KMS-11 (cell line): ENCODE measurements around the gene SMDT1.

Source experiments
- H2AFZ ChIP-seq: fragments of 200-600 bp; sonication (generic); 2 replicates; pipeline ENCODE4 v1.6.1; 2016; ENCODE audit warnings: antibody characterized with exemption, mixed run types, low read depth
- H3K27ac ChIP-seq: fragments of 200-600 bp; sonication (generic); 2 replicates; pipeline ENCODE4 v1.6.1; 2016; ENCODE audit warnings: mild to moderate bottlenecking, mixed run types
- H3K27me3 ChIP-seq: fragments of 200-600 bp; sonication (generic); 2 replicates; pipeline ENCODE4 v1.6.1; 2017; ENCODE audit warnings: mild to moderate bottlenecking, low read depth, mixed run types, moderate library complexity; ENCODE audit not compliant: insufficient read depth
- H3K36me3 ChIP-seq: fragments of 200-600 bp; sonication (generic); 2 replicates; pipeline ENCODE4 v1.6.1; 2017; ENCODE audit warnings: mild to moderate bottlenecking, mixed run types; ENCODE audit not compliant: insufficient read depth
- H3K4me1 ChIP-seq: fragments of 200-600 bp; sonication (generic); 2 replicates; pipeline ENCODE4 v1.6.1; 2016; ENCODE audit warnings: mild to moderate bottlenecking, low read depth, mixed run types; ENCODE audit not compliant: poor library complexity, severe bottlenecking
- H3K4me2 ChIP-seq: fragments of 200-600 bp; sonication (generic); 2 replicates; pipeline ENCODE4 v1.7.0; 2016; ENCODE audit warnings: mild to moderate bottlenecking, mixed run types
- H3K4me3 ChIP-seq: fragments of 200-600 bp; sonication (generic); IDR thresholded peaks from 2 replicates; pipeline ENCODE4 v1.6.1; 2017; ENCODE audit warnings: low read depth, low read length, mixed read lengths; ENCODE audit not compliant: insufficient read depth
- H3K79me2 ChIP-seq: fragments of 200-600 bp; sonication (generic); 2 replicates; pipeline ENCODE4 v1.6.1; 2016; ENCODE audit warnings: low read depth, mixed run types; ENCODE audit not compliant: insufficient read depth
- H3K9ac ChIP-seq: fragments of 200-600 bp; sonication (generic); 2 replicates; pipeline ENCODE4 v1.6.1; 2016; ENCODE audit warnings: mild to moderate bottlenecking, mixed run types
- H4K20me1 ChIP-seq: fragments of 200-600 bp; sonication (generic); 2 replicates; pipeline ENCODE4 v1.6.1; 2016; ENCODE audit warnings: mild to moderate bottlenecking, mixed run types; ENCODE audit not compliant: insufficient read depth
- TF ChIP-seq, protein P1 (sequence below): fragments of 200-600 bp; sonication (generic); conservative IDR thresholded peaks from 2 replicates; pipeline ENCODE4 v1.6.1; 2017; ENCODE audit warnings: low read depth, mild to moderate bottlenecking, antibody characterized with exemption, low read length, moderate library complexity, mixed read lengths

The SMDT1 gene

DNA sequence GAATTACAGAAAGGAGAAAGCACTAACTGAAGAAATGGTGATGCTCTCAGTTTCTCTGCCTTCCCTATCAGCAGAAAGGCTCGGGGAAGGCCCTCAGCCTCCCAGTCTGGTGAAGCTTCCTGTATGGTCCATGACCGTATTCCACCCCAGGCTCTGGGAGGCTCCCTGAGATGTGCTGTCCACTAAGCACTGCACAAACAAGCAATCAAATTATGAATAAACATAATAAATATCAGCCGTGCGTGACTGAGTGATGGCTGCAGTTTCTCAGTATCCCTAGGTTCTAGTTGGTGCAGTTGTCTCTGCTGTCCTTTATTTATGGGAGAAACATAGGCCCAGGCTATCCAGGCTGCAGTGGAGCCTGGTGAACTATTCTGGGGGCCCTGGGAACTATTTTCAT lies 3.6 kb downstream of the SMDT1 start:
- Histone ChIP-seq H4K20me1 (no peaks in the 10 kb centered on the region), H3K9ac (no peak overlapping the region), H3K79me2 (peaks cover 20% of the 10 kb centered on the region; the same call in 1 of the 2 replicates), H3K36me3 (no peaks in the 10 kb centered on the region; the same call in 1 of the 2 replicates), H3K27me3 (no peaks in the 10 kb centered on the region), H3K4me2 (no peak overlapping the region), H3K4me3 (no peak overlapping the region), H2AFZ (no peak overlapping the region), H3K27ac (no peak overlapping the region), H3K4me1 (no peaks in the 10 kb centered on the region)
- TF ChIP-seq, protein P1, sequence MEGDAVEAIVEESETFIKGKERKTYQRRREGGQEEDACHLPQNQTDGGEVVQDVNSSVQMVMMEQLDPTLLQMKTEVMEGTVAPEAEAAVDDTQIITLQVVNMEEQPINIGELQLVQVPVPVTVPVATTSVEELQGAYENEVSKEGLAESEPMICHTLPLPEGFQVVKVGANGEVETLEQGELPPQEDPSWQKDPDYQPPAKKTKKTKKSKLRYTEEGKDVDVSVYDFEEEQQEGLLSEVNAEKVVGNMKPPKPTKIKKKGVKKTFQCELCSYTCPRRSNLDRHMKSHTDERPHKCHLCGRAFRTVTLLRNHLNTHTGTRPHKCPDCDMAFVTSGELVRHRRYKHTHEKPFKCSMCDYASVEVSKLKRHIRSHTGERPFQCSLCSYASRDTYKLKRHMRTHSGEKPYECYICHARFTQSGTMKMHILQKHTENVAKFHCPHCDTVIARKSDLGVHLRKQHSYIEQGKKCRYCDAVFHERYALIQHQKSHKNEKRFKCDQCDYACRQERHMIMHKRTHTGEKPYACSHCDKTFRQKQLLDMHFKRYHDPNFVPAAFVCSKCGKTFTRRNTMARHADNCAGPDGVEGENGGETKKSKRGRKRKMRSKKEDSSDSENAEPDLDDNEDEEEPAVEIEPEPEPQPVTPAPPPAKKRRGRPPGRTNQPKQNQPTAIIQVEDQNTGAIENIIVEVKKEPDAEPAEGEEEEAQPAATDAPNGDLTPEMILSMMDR = no peak

DNA sequence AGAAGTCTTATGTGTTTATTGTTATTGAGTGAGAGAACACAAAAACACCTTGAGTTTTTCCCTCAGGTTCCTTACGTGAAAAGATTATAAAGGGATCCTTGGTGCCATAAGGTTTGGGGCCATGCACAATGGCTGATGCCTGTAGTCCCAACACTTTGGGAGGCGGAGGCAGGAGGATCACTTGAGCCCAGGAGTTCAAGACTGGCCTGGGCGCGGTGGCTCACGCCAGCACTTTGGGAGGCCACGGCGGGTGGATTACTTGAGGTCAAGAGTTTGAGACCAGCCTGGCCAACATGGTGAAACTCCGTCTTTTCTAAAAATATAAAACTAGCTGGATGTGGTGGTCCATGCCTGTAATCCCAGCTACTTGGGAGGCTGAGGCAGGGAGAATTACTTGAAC lies 5.4 kb downstream of the SMDT1 start:
- Histone ChIP-seq H3K79me2 (peaks cover 34% of the 10 kb centered on the region), H3K27ac (no peak overlapping the region), H3K4me2 (no peak overlapping the region), H3K4me3 (no peak overlapping the region), H3K9ac (no peak overlapping the region), H3K36me3 (no peaks in the 10 kb centered on the region; the same call in 1 of the 2 replicates), H2AFZ (no peak overlapping the region), H3K27me3 (no peaks in the 10 kb centered on the region), H4K20me1 (no peaks in the 10 kb centered on the region), H3K4me1 (peaks cover 10% of the 10 kb centered on the region)
- TF ChIP-seq, protein P1 = no peak

DNA sequence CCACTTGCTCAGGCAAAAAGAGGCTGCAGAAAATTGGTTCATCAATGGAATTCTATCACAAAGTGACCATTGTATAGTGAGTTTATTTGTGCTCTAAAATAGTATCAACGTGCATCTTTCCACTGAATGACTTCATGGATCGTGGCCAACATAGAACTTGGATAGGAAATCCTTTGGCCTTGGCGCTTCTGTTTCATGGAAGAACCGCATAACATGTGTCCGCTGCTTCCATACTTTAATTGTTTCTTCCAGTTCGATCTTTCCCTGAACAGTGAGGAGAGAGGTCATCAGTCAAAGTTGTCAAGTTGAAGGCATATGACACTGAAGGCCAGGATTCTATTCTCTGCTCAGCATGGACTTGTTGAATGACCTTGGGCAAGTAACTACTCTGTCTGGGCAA lies 6.6 kb downstream of the SMDT1 start:
- no peaks in the 10 kb centered on the region for H3K27me3 ChIP-seq
- no peaks in the 10 kb centered on the region; the same call in 1 of the 2 replicates for H3K36me3 ChIP-seq
- peaks cover 10% of the 10 kb centered on the region for H3K4me1 ChIP-seq
- H3K4me2 ChIP-seq = no peak overlapping the region
- H2AFZ ChIP-seq = no peak overlapping the region
- H3K4me3 ChIP-seq = no peak overlapping the region
- peaks cover 27% of the 10 kb centered on the region for H3K79me2 ChIP-seq
- H3K27ac ChIP-seq = no peak overlapping the region
- H3K9ac ChIP-seq = no peak overlapping the region
- no peaks in the 10 kb centered on the region for H4K20me1 ChIP-seq
- TF ChIP-seq, protein P1 = no peak

DNA sequence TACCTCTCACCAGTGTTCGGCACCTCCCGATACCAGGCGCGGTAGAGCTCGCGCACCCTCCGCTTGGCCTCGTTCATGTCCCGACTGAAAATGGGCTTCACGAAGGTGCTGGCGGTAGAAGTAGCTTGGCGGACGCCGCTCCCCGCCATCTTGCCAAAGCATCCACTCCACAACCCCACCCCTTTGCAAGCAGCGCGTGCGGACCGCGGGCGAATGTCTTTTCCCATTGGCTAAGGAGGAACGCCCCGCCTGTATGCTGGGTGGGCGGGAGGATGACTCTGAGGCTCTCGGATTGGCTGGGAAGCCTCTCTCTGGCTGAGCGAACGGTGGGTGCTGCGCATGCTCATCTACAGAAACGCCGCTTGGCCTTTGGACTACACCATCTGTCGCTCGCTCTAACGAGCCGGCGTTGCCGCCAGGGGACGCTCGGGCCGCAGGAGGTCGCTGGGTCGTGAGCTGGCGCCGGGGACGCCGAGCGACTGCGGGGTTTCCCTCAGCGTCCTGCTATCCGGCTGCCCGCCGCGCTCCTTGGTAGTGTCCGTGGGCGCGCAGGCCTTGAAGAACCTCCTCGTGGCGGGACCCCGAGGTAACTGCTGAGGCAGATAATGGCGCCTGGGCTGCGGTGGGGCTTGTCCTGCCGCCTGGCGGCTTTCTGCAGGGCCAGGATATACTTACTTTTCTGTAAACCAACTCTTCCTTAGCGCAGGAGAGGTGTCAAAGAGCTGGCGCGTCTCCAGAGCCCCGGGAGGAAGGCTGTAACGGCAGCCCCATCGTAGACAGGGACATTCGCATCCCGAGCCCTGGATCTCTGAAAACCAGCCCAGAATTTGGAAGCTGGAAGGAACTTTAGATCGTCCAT lies 11.3 kb downstream of the SMDT1 start, which contains the start of gene NDUFA6:
Gene NDUFA6 (minus strand): TSS at position 177 of the 859 bp plus-strand sequence. CDS start 28 bp downstream, at position 149.
- H3K4me1 ChIP-seq = peaks cover 14% of the 10 kb centered on the region
- H3K4me3 ChIP-seq = peak within 1 kb of the TSS; percentile 35
- no peaks in the 10 kb centered on the region for H3K36me3 ChIP-seq
- TF ChIP-seq, protein P1 = peak; percentile 79
- no peaks in the 10 kb centered on the region for H3K27me3 ChIP-seq
- peak within 1 kb of the TSS; percentile 95 for H3K27ac ChIP-seq
- peak within 1 kb of the TSS; percentile 97 for H3K9ac ChIP-seq
- no peaks in the 10 kb centered on the region for H4K20me1 ChIP-seq
- H2AFZ ChIP-seq = peak within 1 kb of the TSS; percentile 89
- peaks cover 26% of the 10 kb centered on the region for H3K79me2 ChIP-seq
- peak within 1 kb of the TSS; percentile 63 for H3K4me2 ChIP-seq
